K562 (cell line): ENCODE data around the gene GABPB1. TPM values are rescaled to one million over a fixed set of nuclear protein-coding genes. Genes with fewer than 3 reads are reported as not detected.

Experiments
- ATAC-seq: fragments of 200-7000 bp; cut with Tn5 transposase; 3 replicates; pipeline ENCODE4 v1.9.1; 2020; ENCODE audit warnings: moderate library complexity
- BruUV-seq: library from RNA; stranded (reverse); fragments of 400-500 nt; replicated peaks from 2 replicates; lab custom pipeline; 2021; lab: Mats Ljungman, UMichigan
- CTCF ChIA-PET: fragments of 300-600 bp; formaldehyde crosslinking; extraction: SDS; loops from one replicate; lab custom pipeline; 2021; ENCODE audit warnings: low intra/inter-chr PET ratio; lab: Yijun Ruan, JAX
- POLR2A ChIA-PET: fragments of 300-600, 350-650 bp; sonication (Branson Sonifier 250); formaldehyde crosslinking; extraction: SDS; loops from one replicate; lab custom pipeline; 2021; ENCODE audit warnings: antibody characterized with exemption, inconsistent platforms; lab: Yijun Ruan, JAX
- DNase-seq, 4 experiments: peaks; one replicate each; pipeline versions ENCODE4 v3.0.0 to v3.0.0-alpha.2; 2011 to 2018; ENCODE audit warnings: low spot score in 3 of 4, mixed read lengths in 3 of 4; ENCODE audit errors: extremely low read depth in 1 of 4
- FAIRE-seq: peaks from 2 replicates; lab custom pipeline; 2011; peaks lifted over from hg19 to GRCh38; lab: Jason Lieb, UNC
- H2AFZ ChIP-seq: 2 replicates; pipeline ENCODE4 v1.6.0; 2011; ENCODE audit warnings: low read depth, low read length, control low read depth, inconsistent platforms
- H3K27ac ChIP-seq: fragments of 200-600 bp; 3 replicates; pipeline ENCODE4 v1.8.0; 2011; ENCODE audit warnings: low read depth, mild to moderate bottlenecking, control low read depth, inconsistent platforms, low read length, moderate library complexity, mixed read lengths; ENCODE audit errors: extremely low read depth
- H3K27me3 ChIP-seq, 2 experiments: fragments of 300-600 bp in 1 of 2; 2 replicates in 1 of 2; 3 replicates in 1 of 2; pipeline versions ENCODE4 v1.6.0 to v1.8.0; 2011; ENCODE audit warnings: inconsistent platforms in 2 of 2, low read length in 2 of 2, mild to moderate bottlenecking in 1 of 2, mixed read lengths in 1 of 2, moderate library complexity in 1 of 2; ENCODE audit not compliant: control insufficient read depth in 2 of 2, insufficient read depth in 2 of 2
- H3K36me3 ChIP-seq: fragments of 300-600 bp; 3 replicates; pipeline ENCODE4 v1.8.0; 2011; ENCODE audit warnings: mild to moderate bottlenecking, low read length, inconsistent platforms; ENCODE audit not compliant: control insufficient read depth, insufficient read depth
- H3K4me1 ChIP-seq, 2 experiments: fragments of 200-600 bp in 1 of 2; replicated peaks in 1 of 2; 2 replicates in 1 of 2; 3 replicates in 1 of 2; pipeline versions ENCODE4 v1.5.1 to v1.8.0; 2011; ENCODE audit warnings: inconsistent platforms in 2 of 2, low read length in 2 of 2, mild to moderate bottlenecking in 1 of 2, mixed read lengths in 1 of 2, moderate library complexity in 1 of 2; ENCODE audit not compliant: control insufficient read depth in 2 of 2, insufficient read depth in 2 of 2
- H3K4me2 ChIP-seq: 2 replicates; pipeline ENCODE4 v1.6.1; 2011; ENCODE audit warnings: low read length, control low read depth, inconsistent platforms, mixed read lengths; ENCODE audit not compliant: insufficient read depth
- H3K4me3 ChIP-seq: fragments of 200-600 bp; sonication (generic), shearing (Covaris generic); 2 replicates; pipeline ENCODE4 v1.5.1; 2016; ENCODE audit warnings: control low read depth, inconsistent platforms
- H3K79me2 ChIP-seq: fragments of 200-600 bp; 3 replicates; pipeline ENCODE4 v1.8.0; 2011; ENCODE audit warnings: low read length, inconsistent platforms; ENCODE audit not compliant: control insufficient read depth, insufficient read depth
- H3K9ac ChIP-seq, 2 experiments: 2 replicates each; pipeline versions ENCODE4 v1.6.0 to v1.6.1; 2011; ENCODE audit warnings: low read depth in 2 of 2, low read length in 2 of 2, control low read depth in 1 of 2, inconsistent platforms in 1 of 2, mild to moderate bottlenecking in 1 of 2, mixed read lengths in 1 of 2; ENCODE audit not compliant: insufficient read depth in 1 of 2
- H3K9me1 ChIP-seq: one replicate; pipeline ENCODE4 v1.6.0; 2011; ENCODE audit warnings: inconsistent platforms, mild to moderate bottlenecking, low read length, moderate library complexity; ENCODE audit not compliant: control insufficient read depth, insufficient read depth
- H3K9me3 ChIP-seq: replicated peaks from 2 replicates; pipeline ENCODE4 v1.5.1; 2011; ENCODE audit warnings: low read depth, low read length, inconsistent platforms; ENCODE audit not compliant: control insufficient read depth, insufficient read depth
- H4K20me1 ChIP-seq: replicated peaks from 2 replicates; pipeline ENCODE4 v1.6.1; 2011; ENCODE audit warnings: low read length, inconsistent platforms, mixed read lengths; ENCODE audit not compliant: control insufficient read depth, insufficient read depth
- BCOR ChIP-seq: fragments of 450-650 bp; IDR thresholded peaks from 2 replicates; pipeline ENCODE4 v1.6.1; 2016
- E2F3 ChIP-seq: fragments of 250-450 bp; sonication (Bioruptor Pico); IDR thresholded peaks from 2 replicates; pipeline ENCODE4 v1.4.0; 2020; ENCODE audit warnings: mild to moderate bottlenecking
- FOXJ2 ChIP-seq: fragments of 200-800 bp; sonication (Bioruptor generic); IDR thresholded peaks from 2 replicates; pipeline ENCODE4 v1.6.1; 2016; ENCODE audit warnings: missing genetic modification characterization, missing compliant biosample characterization
- HNRNPK ChIP-seq: fragments of 200-400 bp; formaldehyde crosslinking; IDR thresholded peaks from one replicate; pipeline ENCODE4 v1.6.1; 2018; ENCODE audit warnings: mild to moderate bottlenecking, low read depth, low read length; ENCODE audit not compliant: poor library complexity, severe bottlenecking
- MEF2D ChIP-seq: conservative IDR thresholded peaks from 2 replicates; pipeline ENCODE4 v1.6.1; 2016; ENCODE audit warnings: low read depth, missing genetic modification characterization, missing compliant biosample characterization
- NFXL1 ChIP-seq: fragments of 450-650 bp; formaldehyde crosslinking; IDR thresholded peaks from 2 replicates; pipeline ENCODE4 v1.4.0; 2021; ENCODE audit warnings: mild to moderate bottlenecking
- PHF8 ChIP-seq: fragments of 200-600 bp; sonication (generic); IDR thresholded peaks from 2 replicates; pipeline ENCODE4 v1.6.1; 2012; ENCODE audit warnings: mixed run types, mild to moderate bottlenecking, inconsistent platforms, low read length, moderate library complexity, borderline replicate concordance
- XRCC3 ChIP-seq: fragments of 450-650 bp; IDR thresholded peaks from 2 replicates; pipeline ENCODE4 v1.6.1; 2017; ENCODE audit warnings: mild to moderate bottlenecking, moderate library complexity
- ZNF3 ChIP-seq: fragments of 250-450 bp; sonication (Bioruptor Pico); IDR thresholded peaks from 2 replicates; pipeline ENCODE4 v1.5.0; 2021; ENCODE audit warnings: mild to moderate bottlenecking, moderate library complexity
- ZNF584 ChIP-seq: fragments of 200-800 bp; sonication (Bioruptor generic); IDR thresholded peaks from 2 replicates; pipeline ENCODE4 v1.6.1; 2016; ENCODE audit warnings: low read depth, mild to moderate bottlenecking, missing genetic modification characterization, missing compliant biosample characterization
- ZNF644 ChIP-seq: fragments of 200-800 bp; sonication (Bioruptor generic); IDR thresholded peaks from 2 replicates; pipeline ENCODE4 v1.6.1; 2016; ENCODE audit warnings: low read depth, missing genetic modification characterization, missing compliant biosample characterization
- ZNF780A ChIP-seq: fragments of 250-450 bp; sonication (Bioruptor Pico); IDR thresholded peaks from 2 replicates; pipeline ENCODE4 v1.5.0; 2021; ENCODE audit warnings: mild to moderate bottlenecking
- ZNF79 ChIP-seq: fragments of 250-450 bp; sonication (Bioruptor Pico); IDR thresholded peaks from 2 replicates; pipeline ENCODE4 v1.4.0; 2020; ENCODE audit warnings: low read depth, mild to moderate bottlenecking, moderate library complexity
- WGBS: fragments of 100-300 bp; shearing (Covaris generic); methylation state at CpG from one replicate; pipeline ENCODE4 v1.1.6; 2016; ENCODE audit warnings: low coverage, mixed read lengths; ENCODE audit not compliant: insufficient coverage; ENCODE audit errors: missing lambda C conversion rate; 5-methylcytosine and 5-hydroxymethylcytosine counted together
- in situ Hi-C: fragments of 300-500 bp; cut with MboI; formaldehyde crosslinking; loops from 4 replicates; pipeline ENCODE4 v1.15.0; 2018; ENCODE audit warnings: inconsistent platforms, mixed read lengths
- intact Hi-C: fragments of 100-400 bp; cut with micrococcal nuclease; formaldehyde crosslinking; loops from 2 replicates; pipeline ENCODE4 v1.14.2; 2022
- polyA plus RNA-seq, 8 experiments: library from polyadenylated mRNA; depleted of rRNA in 4 of 8; stranded (reverse) in 5 of 8; unstranded in 3 of 8; fragments of >200 nt; fragmentation: Nextera tagmentation in 2 of 8; fragmentation: Illumina TruSeq in 1 of 8; extraction: Ambion mirVana in 2 of 8; extraction: Trizol in 1 of 8; gene quantifications; 2 replicates each; pipeline versions ENCODE4 v1.2.1 to v1.2.3, GENCODE V29; 2011 to 2014; ENCODE audit warnings: inconsistent platforms in 1 of 8, missing spikeins in 1 of 8
- total RNA-seq, 7 experiments: library from RNA; depleted of rRNA in 6 of 7; stranded (reverse); fragments of >200 nt in 6 of 7; fragmentation: Illumina TruSeq in 2 of 7; extraction: Trizol in 2 of 7; gene quantifications; 2 replicates each; pipeline versions ENCODE4 v1.2.1 to v1.2.3, GENCODE V29; 2011 to 2021; ENCODE audit warnings: low replicate concordance in 1 of 7

GABPB1 gene
- total and polyA plus RNA-seq, 9 of the 15 experiments (the other 6 are each of a cell fraction or from before 2014, with no cell fraction given) = 11.8 to 42.3 (median 33.2) TPM

GRCh38 chr15:50231761-50232160 is 123.2 kb downstream of the GABPB1 start (continued):
- TF ChIP-seq XRCC3 (no peak), ZNF3 (no peak)

- Histone ChIP-seq H3K9me1 (no peaks in the 10 kb centered on the region), H3K27me3 (no peaks in the 10 kb centered on the region), H2AFZ (no peak overlapping the region), H3K9ac (no peak overlapping the region), H3K9me3 (no peaks in the 10 kb centered on the region), H3K27ac (no peak overlapping the region), H3K79me2 (no peaks in the 10 kb centered on the region), H3K4me3 (no peak overlapping the region), H3K4me1 (no peaks in the 10 kb centered on the region), H3K36me3 (peaks cover 37% of the 10 kb centered on the region), H4K20me1 (no peaks in the 10 kb centered on the region), H3K4me2 (no peak overlapping the region)
- 91% methylated on average over 3 of the region's 3 CpGs for WGBS
- BruUV-seq = no TSS peak
- in situ Hi-C loops = no loop called here
- intact Hi-C loops = no loop called here
- CTCF ChIA-PET = no interaction called here
- POLR2A ChIA-PET = interaction anchor here (0.6 to 1.4 kb wide), 5 partner anchors 8 to 1352 kb away, joined by 3 to 5 read pairs (median 4); partner anchors contain the start of gene EID1
- ATAC-seq (no peak), DNase-seq (no peak), FAIRE-seq (no peak)
- TF ChIP-seq FOXJ2 (tag) = no peak
- TF ChIP-seq PHF8 = no peak
- TF ChIP-seq ZNF644 (tag) = no peak
- no peak for TF ChIP-seq ZNF780A (CRISPR knock-in tag)
- TF ChIP-seq NFXL1 = no peak
- no peak for TF ChIP-seq MEF2D (tag)
- TF ChIP-seq BCOR = no peak
- TF ChIP-seq ZNF79 (CRISPR knock-in tag) = no peak
- no peak for TF ChIP-seq E2F3 (CRISPR knock-in tag)
- TF ChIP-seq HNRNPK = no peak
- no peak for TF ChIP-seq ZNF584 (CRISPR knock-in tag)
These were observed 125.7 kb downstream of the GABPB1 start for GRCh38 chr15:50229336-50229735.
